Measurements from ENCODE around the gene TULP4. TPM values are rescaled to one million over a fixed set of nuclear protein-coding genes. Genes with fewer than 3 reads are reported as not detected.

The TULP4 gene
- total and polyA plus RNA-seq, 2 of the 8 experiments (the other 6 are each of a cell fraction or from before 2014, with no cell fraction given), result 7.7 to 51.6 TPM

DNA sequence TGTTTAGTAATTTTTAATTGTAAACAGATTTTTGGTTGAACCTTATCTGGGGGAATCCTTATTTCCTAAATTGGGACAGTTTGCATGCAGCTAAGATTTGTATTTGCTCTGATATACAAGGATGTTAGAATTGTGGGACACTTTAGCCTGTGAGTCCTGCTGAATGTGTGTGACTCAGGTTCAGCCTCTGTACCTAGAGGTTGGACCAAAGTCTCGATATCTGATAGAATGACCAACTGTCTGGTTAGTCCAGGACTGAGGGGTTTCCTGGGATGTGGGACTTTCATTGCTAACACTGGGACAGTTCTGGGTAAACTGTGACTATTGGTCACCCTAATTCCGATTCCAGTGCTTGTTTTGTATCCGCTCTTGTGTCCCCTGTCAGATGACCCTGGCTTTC lies 20.2 kb upstream of the TULP4 start:
- Histone ChIP-seq H4K5ac (ENCODE audit: insufficient read length, low read depth, low read length) (no peak overlapping the region), H3K56ac (replicated peaks; ENCODE audit: insufficient read length, low read depth, low read length) (no peak overlapping the region), H3K23ac (ENCODE audit: insufficient read length) (no peak overlapping the region), H3K4me3 (ENCODE audit: extremely low read depth in 1 of 4, insufficient read depth in 2 of 4, low read depth in 3 of 4, low read length in 4 of 4) (no peak overlapping the region), H2BK120ac (replicated peaks; ENCODE audit: low read depth, low read length) (no peak overlapping the region), H3K4me1 (replicated peaks in 1 of 4; ENCODE audit: control insufficient read depth in 3 of 4, insufficient read depth in 4 of 4, low read length in 3 of 4) (no peaks in the 10 kb centered on the region), H3K14ac (ENCODE audit: insufficient read length) (no peak overlapping the region), H3K9me3 (ENCODE audit: insufficient read depth in 2 of 2, low read depth in 1 of 2, low read length in 1 of 2) (0 out of 4 replicates have a peak, but pooled peaks cover 4% of the 10 kb centered on the region in 2 experiments), H3K23me2 (ENCODE audit: low read depth, low read length) (no peaks in the 10 kb centered on the region), H3K9ac (replicated peaks in 1 of 4; ENCODE audit: extremely low read depth in 1 of 4, low read depth in 3 of 4, low read length in 3 of 4) (no peak overlapping the region), H3K27me3 (replicated peaks in 1 of 4; ENCODE audit: control insufficient read depth in 3 of 4, extremely low read depth in 1 of 4, insufficient read depth in 3 of 4, low read length in 3 of 4) (no peaks in the 10 kb centered on the region), H2BK5ac (ENCODE audit: low read depth, low read length) (no peak overlapping the region), H4K91ac (replicated peaks; ENCODE audit: insufficient read length, low read length) (no peak overlapping the region), H2BK20ac (ENCODE audit: low read length) (no peak overlapping the region), H3K4ac (replicated peaks; ENCODE audit: insufficient read length, low read depth, low read length) (no peak overlapping the region), H3K36me3 (ENCODE audit: control insufficient read depth in 2 of 4, insufficient read depth in 4 of 4, low read length in 3 of 4) (peaks cover 0 to 9% (median 1%) of the 10 kb centered on the region in 4 experiments; a peak in 4 of 8 replicates), H4K20me1 (replicated peaks in 1 of 2; ENCODE audit: control insufficient read depth in 1 of 2, insufficient read depth in 2 of 2, low read length in 2 of 2) (no peaks in the 10 kb centered on the region), H3K79me1 (ENCODE audit: low read depth, low read length) (no peaks in the 10 kb centered on the region), H2AK5ac (ENCODE audit: low read depth, low read length) (no peak overlapping the region), H2BK12ac (ENCODE audit: low read depth, low read length) (no peak overlapping the region), H3K79me2 (ENCODE audit: control insufficient read depth in 1 of 2, insufficient read depth in 2 of 2, low read length in 2 of 2) (peaks cover 0 to 8% of the 10 kb centered on the region in 2 experiments; a peak in 2 of 4 replicates), H3K18ac (ENCODE audit: extremely low read depth, low read length) (no peak overlapping the region), H2BK15ac (ENCODE audit: low read length) (no peak overlapping the region), H4K8ac (ENCODE audit: extremely low read depth, insufficient read depth, low read length) (no peak overlapping the region), H3K4me2 (ENCODE audit: insufficient read depth in 1 of 2, low read depth in 2 of 2, low read length in 2 of 2) (no peak overlapping the region), H2AFZ (ENCODE audit: low read length) (no peak overlapping the region), H3K27ac (ENCODE audit: low read depth, low read length) (no peak overlapping the region)
- ChIA-PET POLR2A (ENCODE audit: partially characterized antibody) (no interaction called here), CTCF (ENCODE audit: partially characterized antibody) (no interaction called here)
- WGBS, 2 experiments (ENCODE audit: extremely low coverage in 1 of 2, insufficient coverage in 1 of 2, insufficient read length in 1 of 2, insufficient replicate concordance in 2 of 2, low coverage in 1 of 2, low lambda C conversion rate in 2 of 2, missing lambda C conversion rate in 1 of 2), result 99% methylated on average over 3 of the region's 3 CpGs; no CpG with 5 or more reads in 1 of the 2 experiments
- FAIRE-seq (no peak), DNase-seq (ENCODE audit: low read depth in 1 of 2, low spot score in 2 of 2) (no peak)
- no peak for TF ChIP-seq SIRT6 (IDR thresholded peaks at IDR 0.05; ENCODE audit: low read length)
- no peak for TF ChIP-seq CEBPB (IDR thresholded peaks at IDR 0.05; ENCODE audit: low read depth, low read length)
- TF ChIP-seq CHD1 (IDR thresholded peaks at IDR 0.05; ENCODE audit: low read depth, low read length), result no peak
- TF ChIP-seq, protein P1, sequence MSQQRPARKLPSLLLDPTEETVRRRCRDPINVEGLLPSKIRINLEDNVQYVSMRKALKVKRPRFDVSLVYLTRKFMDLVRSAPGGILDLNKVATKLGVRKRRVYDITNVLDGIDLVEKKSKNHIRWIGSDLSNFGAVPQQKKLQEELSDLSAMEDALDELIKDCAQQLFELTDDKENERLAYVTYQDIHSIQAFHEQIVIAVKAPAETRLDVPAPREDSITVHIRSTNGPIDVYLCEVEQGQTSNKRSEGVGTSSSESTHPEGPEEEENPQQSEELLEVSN (IDR thresholded peaks at IDR 0.05), result no peak
